ENCODE data around the gene MED31.

- TF ChIP-seq CTCF (conservative IDR thresholded peaks at IDR 0.05; ENCODE audit: low read depth, low read length) (no peak), CEBPB (IDR thresholded peaks at IDR 0.05; ENCODE audit: low read depth, low read length) (no peak), MAFK (IDR thresholded peaks at IDR 0.05; ENCODE audit: low read depth, low read length) (no peak), NFE2L2 (IDR thresholded peaks at IDR 0.05; ENCODE audit: low read depth, low read length) (no peak), USF2 (IDR thresholded peaks at IDR 0.05; ENCODE audit: low read depth, low read length) (no peak), MAZ (IDR thresholded peaks at IDR 0.05; ENCODE audit: borderline replicate concordance, low read depth, low read length) (no peak), POLR2A (IDR thresholded peaks at IDR 0.05; ENCODE audit: low read depth, low read length) (no peak), ELK1 (IDR thresholded peaks at IDR 0.05; ENCODE audit: borderline replicate concordance, low read depth, low read length) (no peak), SMC3 (IDR thresholded peaks at IDR 0.05; ENCODE audit: low read depth, low read length) (no peak)
These were observed 55.3 kb downstream of the MED31 start for GRCh38 chr17:6596081-6596480.
